Mucosa of gallbladder (tissue), 1 donor: Measurements from ENCODE around the gene HOXB2. TPM values are rescaled to one million over a fixed set of nuclear protein-coding genes. Genes with fewer than 3 reads are reported as not detected.
"Not testable (repeated sequence)": the region's sequence is repeated elsewhere in the genome, so short reads cannot be mapped to it uniquely, and the experiment has no call there.

Experiments used
- DNase-seq: peaks from one replicate; pipeline ENCODE4 v3.0.0-alpha.2; 2020; ENCODE audit warnings: low spot score
- total RNA-seq: library from RNA; stranded (reverse); gene quantifications from one replicate; pipeline ENCODE4 v1.2.1, GENCODE V29; 2021
- donor health status: DM: no; HTN: no; CAD: no.

HOXB2 gene
- total RNA-seq, 1 donor from 2014 or later, result 23.4 TPM

DNA sequence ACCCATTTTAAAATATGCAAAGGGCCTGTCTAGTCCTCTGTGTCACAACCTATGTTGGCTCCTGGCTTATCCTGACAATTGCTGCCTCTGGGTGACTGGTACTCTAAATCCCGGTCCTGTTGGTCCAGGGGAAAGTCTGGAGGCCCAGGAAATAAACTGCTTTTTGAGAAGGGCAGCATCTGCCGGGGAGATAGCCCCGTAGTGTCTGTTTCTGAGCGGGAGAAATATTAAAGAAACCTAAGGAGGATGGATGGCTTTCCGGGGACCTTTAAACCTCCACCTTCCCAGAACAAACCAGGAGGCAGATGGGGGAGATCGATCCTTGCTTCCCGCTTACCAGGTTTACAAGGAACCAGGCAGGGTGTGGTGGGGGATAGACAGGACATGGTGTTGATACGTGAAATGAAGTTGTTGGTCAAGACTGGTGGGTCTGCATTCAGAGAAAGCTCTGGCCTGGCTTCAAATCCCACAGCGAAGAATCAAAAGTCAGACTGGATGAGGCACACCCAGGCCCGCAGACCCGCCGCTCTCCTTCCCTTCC, 3.8 kb downstream of the HOXB2 start:
- no peak for DNase-seq

DNA sequence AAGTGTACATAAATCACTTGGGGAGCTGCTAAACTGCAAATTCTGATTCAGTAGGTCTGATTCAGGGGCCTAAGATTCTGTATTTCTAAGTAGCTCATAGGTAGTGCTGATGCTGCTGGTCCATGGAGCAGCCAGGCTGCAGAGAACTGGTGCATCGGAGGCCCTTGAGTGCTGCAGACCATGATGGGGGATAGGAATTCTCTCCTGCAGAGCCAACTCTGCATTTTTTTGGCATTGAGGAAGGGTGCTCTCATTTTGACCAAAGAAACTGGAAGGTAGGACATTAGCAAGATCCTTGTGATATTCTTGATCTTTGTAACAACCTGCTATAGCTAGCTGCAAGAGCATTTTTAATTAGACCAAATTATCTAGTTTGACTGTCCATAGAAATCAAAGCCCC, 4.7 kb downstream of the HOXB2 start:
- no peak for DNase-seq

DNA sequence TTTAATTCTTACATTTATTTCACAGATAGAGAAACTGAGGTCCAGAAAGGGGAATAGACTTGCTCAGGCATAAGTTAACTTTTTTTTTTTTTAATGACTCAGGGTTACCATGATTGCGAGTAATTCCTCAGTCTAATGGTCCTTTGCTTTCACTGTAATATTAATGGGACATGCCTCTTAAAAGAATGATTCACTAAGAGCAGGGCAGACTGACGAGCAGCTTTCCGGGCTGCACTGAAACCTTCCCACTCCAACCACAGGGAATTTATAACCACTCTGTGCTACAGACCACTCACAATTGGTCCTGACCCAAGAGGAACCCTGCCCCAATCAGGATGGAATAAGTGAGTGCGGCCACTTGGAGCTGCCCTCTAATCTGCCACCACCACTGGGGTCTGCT, 5.7 kb downstream of the HOXB2 start:
- DNase-seq, result no peak

DNA sequence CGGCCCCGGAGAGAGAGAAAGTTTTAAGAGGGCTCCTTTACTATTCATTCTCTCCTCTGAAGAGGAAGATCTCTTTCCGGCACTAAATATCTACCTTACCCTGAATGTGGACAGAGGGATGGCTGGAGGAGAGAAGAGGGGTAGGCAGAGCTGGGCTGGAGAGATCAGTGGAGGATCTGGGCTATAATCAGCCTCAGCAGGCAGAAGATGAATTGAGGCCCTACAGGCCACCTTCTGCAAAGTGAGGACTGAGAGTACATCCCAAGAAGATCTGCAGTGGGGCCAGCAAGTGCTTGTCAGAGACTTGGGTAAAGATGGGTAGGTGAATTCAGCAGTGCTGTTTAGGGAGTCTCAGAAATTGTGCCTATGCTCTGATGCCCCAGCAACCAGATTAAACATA, 7.6 kb downstream of the HOXB2 start:
- DNase-seq, result no peak

DNA sequence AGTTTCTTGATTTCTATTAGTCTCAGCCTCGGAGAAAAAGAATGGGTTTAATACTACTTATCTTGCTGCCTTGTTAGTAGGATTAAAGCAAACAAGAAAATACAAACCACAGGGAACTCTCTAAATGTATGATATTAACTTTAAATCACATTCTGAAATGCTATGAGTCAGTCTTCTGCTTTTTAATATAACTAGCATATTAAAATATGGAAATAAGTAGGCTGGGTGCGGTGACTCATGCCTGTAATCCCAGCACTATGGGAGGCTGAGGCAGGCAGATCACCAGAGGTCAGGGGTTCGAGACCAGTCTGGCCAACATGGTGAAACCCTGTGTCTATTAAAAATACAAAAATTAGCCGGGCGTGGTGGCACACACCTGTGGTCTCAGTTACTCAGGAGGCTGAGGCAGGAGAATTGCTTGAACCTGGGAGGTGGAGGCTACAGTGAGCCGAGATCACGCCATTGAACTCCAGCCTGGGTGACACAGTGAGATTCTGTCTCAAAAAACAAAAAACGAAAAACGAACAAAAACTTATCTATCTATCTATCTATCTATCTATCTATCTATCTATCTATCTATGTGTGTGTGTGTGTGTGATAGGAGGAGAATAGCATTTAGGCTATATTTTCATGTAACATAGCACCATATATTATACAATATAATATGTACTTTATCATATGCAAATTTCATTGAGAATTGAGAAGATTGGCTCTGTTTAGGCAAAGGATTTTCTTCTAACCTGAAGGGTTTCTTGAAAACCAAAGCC, 8.9 kb downstream of the HOXB2 start:
- DNase-seq, result not testable (repeated sequence)

DNA sequence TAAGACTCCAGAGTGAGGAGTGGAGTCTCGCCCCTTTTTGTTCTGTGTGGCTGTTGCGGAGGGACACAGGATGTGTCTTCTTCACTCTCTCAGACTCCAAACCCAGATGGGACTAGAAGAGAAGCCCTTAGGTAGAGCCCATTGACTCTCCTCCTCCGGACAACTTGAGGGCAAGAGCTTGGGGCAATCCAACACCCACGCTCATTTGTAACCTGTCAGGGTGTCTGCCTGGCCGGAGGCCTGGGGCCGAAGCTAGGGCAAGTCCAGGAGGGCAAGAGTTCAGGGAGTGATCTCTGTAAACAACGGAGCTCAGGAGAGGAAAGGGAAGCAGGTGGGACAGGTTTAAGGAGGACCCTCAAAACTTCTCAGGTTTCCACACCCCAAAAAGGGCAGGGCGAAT, 12.6 kb downstream of the HOXB2 start:
- no peak for DNase-seq

DNA sequence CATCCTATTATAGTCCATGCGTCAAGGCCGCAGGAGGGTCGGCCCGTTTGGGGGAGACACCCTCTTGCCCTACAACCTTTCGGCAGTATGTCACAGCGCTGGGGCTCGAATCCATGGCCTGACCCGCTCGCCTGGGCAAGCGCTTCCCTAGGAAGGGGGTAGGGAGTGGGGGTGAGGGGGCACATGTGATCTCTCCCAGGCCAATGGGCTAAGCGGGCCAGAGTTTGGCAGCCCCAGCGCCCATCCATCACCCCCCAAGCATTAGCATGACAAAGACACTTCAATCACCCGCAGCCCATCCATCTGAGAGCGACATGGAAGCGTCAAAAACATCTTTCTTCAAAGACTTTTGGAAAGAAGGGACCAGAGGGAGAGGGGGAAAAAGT, 14.0 kb downstream of the HOXB2 start, which contains the start of gene HOXB1:
TSS of gene HOXB1 (minus strand) at position 125 of the 386 bp plus-strand sequence. CDS start at position 18, 107 bp downstream.
- DNase-seq, result no peak

DNA sequence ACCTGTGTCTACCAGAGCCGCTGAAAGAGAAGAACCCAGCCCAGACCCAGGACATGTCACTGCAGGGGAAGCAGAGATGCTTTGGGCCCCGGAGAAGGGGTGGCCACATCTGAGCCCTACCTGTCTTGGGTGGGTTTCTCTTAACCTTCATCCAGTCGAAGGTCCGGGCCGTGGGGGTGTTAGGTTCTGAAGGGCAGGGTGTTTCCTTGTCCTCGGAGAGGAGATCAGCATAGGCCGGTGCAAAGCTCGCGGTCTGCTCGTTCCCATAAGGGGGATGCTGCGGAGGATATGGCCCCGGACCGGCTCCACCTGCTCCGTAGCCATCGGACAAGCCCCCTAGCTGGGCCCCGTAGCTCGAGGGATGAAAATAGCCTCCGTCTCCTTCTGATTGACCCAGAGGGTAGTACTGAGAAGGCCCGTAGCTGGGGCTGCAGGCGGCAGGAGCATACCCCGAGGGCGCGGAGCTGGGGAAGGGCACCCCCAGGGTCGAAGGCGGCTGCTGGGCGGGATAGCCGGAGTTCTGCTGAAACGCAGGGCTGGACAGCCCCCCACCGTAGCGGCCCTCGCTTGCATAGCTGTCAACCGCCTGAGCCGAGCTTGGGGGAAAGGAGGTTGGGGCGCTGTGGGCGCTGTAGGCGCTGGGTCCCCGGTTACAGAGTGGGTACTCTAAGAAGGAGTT, 14.6 kb downstream of the HOXB2 start:
- DNase-seq, result no peak

DNA sequence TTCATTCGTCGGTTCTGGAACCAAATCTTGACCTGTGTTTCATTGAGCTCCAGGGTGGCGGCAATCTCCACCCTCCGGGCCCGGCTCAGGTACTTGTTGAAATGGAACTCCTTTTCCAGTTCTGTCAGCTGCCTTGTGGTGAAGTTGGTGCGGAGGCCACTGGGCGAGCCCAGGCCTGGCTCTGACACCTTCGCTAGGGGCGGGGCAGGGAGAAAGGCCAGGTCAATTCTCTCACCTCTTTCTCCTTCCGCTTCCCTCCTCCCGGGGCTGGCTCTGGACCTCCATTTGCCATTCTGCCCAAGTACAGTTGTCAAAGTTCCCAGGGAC, 15.3 kb downstream of the HOXB2 start:
- no peak for DNase-seq

DNA sequence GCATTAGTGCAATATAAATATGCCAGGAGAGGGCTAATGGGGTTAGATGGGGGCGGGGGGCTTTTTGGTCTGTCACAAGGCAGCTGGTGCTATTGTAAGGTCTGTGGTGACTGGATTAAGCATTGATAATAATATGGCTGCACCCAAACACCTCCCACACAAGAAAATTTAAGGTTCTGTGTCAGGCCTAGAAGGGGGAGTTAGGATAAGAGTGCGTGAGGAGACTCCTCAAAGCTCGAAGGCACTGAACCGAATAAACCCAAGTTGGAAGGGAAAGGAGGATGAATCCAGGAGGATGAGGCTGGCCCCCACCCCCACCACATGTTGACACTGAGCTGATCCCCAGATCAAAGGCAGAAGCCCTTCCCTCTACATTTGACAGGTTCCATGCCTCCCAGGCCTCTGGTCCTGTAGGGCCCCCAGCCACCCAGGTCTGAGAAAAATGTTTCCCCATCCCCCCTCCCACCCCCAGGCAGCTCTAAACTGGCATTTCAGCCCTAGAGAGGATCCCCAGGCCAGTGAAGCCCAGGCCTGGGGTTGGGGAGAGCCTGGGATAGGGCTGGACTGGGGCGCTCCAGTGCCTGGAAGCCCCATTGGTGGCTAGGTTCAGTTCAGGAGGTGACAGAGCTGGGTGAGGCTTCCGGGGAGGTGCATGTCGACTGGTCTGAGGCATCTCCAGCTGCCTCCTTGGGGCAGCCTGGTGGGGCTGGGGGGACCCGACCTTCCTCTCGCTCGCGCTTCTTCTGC, 15.8 kb downstream of the HOXB2 start:
- no peak for DNase-seq

DNA sequence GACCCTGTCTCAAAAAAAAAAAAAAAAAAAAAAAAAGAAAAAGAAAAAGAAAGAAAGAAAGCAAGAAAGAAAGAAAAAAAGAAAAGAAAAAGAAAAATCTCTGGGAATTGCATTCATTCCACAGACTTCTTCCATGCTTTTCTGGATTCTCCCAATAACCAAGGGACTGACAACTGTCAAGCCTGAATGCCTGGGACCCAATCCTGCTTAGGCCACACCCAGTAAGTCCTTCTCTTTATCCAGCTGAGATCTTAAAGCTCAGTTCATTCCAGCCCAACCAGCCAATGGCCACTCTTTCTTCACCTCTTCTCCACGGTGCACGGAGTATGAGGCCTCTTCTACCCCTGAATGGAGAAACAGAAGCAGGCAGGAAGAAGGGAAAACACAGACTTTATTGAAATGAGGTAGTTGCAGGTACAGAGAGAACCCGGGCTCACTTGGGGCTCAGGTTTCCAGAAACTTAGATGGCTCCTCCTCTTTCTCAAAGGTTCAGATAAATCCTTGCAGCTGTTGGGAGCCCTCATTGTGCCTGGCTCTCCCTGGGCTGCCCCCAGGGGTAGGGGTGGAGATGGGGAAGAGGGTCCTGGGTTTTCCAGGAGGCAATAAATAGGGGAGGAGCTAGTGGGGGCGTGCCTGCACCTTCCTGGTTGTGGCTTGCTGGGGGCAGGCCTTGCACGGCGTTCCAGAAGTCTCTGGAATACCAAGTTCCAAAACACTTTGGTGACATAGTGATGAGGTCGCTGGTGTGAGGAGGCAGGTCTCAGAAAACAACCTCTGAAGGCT, 16.6 kb downstream of the HOXB2 start:
- no peak for DNase-seq

DNA sequence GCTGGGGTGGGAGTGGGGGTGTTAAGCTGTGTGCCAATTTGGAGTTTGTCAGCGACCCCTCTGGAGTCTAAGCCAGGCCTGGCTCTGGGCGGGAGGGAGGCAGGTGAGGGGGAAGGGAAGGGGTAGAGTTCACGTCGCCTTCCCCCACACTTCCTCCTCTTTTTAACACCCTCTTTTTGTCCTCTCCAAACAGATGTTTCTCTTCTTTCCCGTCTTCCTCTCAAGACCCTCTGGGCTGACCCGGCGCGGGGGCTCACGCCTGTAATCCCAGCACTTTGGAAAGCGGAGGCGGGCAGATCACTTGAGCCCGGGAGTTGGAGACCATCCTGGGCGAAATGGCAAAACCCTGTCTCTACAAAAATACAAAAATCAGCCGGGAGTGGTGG, 17.4 kb downstream of the HOXB2 start:
- no peak for DNase-seq

DNA sequence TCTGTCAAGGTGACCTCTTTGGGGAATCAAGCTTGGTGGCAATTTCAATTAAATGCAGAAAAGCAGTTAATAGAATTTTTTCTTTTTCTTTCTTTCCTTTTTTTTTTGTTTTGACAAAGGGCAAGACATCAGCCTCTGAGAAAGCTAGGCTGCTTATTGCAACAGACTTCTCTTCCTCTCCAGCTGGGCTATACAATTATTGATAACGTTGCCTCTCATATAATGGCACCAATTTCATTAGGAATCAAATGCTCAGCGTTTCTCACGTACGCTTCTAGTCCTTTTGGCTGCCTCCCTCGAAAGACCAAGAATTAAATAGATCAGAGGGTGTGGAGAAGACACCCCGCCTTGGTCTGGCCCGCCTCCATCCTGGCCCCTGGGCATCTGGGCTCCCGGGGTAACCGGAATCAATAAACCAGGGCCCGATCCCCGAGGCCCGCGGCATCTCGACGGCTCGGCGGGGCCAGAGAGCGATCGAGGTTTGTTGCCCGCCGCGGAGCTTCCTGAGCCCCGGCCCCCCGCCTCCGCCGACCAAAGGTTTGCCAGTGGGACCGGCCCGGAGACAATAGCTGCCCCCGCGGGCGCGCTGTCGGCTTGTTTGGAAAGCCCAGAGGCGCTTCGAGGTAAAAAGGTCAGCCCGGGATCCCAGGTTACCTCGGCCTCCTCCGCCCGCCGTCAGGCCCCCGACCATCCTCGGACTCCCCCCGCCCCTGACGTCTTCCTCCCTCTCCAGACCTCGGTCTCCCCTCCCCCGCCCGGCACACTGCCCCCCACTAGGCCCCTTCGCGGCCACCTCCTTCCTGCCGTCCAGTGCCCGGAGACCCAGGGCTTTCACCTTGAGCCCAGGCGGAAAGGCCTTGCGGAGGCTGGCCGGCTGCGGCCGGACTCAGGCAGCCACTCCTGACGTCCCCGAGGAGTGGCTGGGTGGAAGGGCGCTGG, 18.0 kb downstream of the HOXB2 start:
- no peak for DNase-seq

DNA sequence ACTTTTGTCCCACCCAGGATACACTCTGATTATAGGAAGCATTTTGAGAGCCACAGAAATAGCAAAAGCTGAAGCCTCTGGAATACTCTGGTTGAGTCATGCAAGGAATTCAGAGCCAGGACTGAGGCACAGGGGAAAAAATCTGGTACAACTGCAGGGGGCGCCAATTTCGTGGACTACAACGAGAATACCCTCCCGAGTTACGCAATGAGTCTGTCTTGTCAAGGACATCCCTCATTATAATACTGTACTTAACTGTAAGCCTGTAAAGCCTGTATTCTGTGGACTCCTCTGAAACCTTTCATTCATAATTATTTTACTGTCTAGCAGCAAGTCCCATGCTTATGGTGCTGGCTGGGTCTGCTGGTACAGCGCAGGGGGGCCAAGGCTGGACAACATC, 21.9 kb downstream of the HOXB2 start:
- DNase-seq, result no peak

DNA sequence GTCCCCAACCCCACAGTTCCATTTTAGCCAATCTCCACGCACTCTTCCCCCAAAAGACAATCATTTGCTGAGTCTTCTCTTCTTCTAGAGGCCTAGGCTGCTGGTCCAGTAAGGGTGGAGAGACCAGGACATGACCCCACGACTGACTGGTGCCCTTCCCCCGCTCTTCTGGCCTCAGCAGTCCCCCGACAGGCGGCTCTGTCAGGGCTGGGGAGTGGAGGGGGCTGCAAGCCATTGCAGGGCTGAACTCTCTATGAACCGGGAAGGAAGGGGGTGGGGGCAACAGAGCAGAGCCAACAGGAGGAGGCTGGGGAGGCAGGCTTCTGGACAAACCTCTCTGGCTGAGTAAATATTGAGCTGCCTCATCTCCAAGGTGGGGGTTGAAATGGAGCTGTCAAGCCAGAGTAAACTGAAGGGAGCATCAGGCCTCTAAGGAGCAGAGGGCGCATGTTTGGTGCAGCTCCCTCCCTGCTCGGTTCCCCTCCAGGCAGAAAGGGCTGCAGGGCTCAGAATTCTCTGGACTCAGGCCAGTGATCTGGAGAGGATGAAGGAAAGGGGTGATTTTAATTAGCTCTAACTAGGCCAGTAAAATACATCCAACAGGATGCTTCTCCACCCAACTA, 22.8 kb downstream of the HOXB2 start:
- DNase-seq, result no peak

DNA sequence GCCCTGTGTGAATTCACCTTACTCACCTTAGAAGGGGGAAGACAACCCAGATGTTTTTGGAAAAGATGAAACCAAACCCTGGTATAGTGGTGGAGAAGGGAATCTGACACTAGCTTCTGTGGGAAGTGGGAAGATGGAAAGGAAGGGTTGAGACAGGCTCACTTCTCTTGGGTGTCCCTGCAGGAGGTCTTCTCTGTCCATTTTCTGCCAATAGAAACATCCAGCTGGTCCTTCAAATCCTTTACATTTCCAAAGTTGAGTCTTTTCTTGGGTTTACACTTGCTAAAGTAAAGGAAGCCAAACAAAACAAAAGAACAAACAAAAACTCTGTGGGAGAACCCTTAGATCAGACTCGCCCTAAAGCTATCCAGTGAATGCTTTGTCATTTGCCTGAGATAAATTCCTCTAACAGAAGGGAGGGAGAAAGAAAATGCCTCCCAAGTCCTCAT, 24.3 kb downstream of the HOXB2 start:
- no peak for DNase-seq

DNA sequence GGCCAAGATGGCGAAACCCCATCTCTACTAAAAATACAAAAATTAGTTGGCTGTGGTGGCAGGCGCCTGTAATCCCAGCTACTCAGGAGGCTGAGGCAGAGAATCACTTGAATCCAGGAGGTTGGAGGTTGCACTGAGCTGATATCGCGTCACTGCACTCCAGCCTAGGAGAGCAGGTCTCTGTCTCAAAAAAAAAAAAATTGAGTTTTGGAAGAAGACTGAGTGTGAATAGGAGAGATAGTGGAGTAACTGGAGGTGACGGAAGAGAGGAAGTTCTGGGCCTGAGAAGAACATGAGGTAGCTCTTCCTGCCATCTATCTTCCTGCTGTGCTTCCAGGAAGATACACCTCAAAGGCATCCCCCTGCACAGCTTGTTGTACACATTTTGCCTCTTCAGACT, 25.5 kb downstream of the HOXB2 start:
- DNase-seq, result no peak

DNA sequence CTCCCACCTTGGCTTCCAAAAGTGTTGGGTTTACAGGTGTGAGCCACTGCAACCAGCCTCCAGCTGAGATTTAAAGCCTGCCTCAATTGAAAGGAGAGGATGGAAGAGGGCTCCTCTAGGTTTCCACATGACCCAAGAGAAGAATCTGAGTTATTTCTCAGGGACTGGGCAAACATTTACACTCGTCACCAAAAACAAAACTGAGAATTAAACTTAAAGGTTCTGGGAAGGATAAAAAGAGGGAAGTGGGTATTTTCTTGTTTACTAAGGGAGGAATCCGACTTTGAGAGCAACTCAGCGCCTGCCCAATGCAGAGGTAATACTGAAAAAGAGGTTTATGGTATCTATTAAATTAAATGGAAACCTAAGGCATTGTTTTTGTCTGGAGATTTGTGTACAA, 27.4 kb downstream of the HOXB2 start:
- DNase-seq, result no peak

DNA sequence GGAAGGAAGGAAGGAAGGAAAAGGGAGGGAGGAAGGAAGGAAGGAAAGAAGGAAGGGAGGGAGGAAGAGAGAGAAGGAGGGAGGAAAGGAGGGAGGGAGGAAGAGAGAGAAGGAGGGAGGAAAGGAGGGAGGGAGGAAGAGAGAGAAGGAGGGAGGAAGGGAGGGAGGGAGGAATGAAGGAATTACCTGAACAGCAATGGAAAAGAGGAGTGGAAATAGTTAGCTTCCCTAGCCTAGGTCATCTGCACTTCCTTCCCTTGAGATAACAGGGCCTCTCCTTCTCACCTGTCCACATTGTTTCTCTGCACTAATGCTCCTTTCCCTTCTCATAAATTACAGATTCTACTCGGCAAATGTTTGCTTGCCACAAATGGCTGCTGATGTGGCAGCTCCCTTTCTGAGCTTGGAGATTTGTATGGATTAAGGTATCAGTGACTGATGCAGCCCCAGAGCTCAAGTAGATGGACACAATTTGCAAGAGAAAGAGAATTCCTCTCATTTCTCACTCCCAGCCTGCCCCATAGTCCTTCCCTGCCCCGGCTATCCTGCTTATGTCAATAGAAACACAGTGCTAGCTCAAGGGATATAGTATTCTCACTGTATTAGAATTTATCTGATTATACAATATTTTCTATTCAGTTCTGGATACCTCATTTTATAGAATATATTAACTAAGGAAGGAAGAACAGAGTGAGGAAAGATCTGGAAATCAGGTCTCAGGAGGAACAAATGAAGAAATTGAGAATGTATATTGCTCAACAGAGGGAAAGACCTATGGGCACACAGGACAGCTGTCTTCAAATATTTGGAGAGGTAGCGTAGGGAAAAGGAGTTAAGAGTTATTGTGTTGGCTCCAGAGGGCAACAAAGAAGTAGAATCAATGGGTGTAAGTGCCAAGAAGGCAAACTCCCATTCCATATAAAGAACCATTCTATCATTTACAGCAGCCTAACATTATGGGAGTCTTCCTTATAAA, 28.7 kb downstream of the HOXB2 start:
- no peak for DNase-seq
